DMS53 (cell line): ENCODE data around the gene ABHD13.
"Not testable (repeated sequence)": the region's sequence is repeated elsewhere in the genome, so short reads cannot be mapped to it uniquely, and the experiment has no call there.

Experiments
- DNase-seq: peaks from one replicate; lab custom pipeline; 2025; lab: John Stamatoyannopoulos, UW

Gene ABHD13

GRCh38 chr13:108223687-108224503 lies 5.7 kb downstream of the ABHD13 start:
- DNase-seq: no peak

- no peak for DNase-seq
Observed at GRCh38 chr13:108225440-108225839, 7.2 kb downstream of the ABHD13 start.

- peak; percentile 10 for DNase-seq
Observed at GRCh38 chr13:108226184-108226583, 8.0 kb downstream of the ABHD13 start.

- DNase-seq: peak; percentile 28
Observed at GRCh38 chr13:108227651-108228272, 9.6 kb downstream of the ABHD13 start.

GRCh38 chr13:108230377-108230776 lies 12.2 kb downstream of the ABHD13 start:
- peak; percentile 0 for DNase-seq

- DNase-seq: no peak
Observed at GRCh38 chr13:108249150-108249549, 31.0 kb downstream of the ABHD13 start.

- no peak for DNase-seq
Observed at GRCh38 chr13:108257248-108257647, 39.1 kb downstream of the ABHD13 start.

GRCh38 chr13:108263621-108264355 lies 45.6 kb downstream of the ABHD13 start:
- DNase-seq: no peak

GRCh38 chr13:108266321-108266990 lies 48.3 kb downstream of the ABHD13 start:
- no peak for DNase-seq

GRCh38 chr13:108267347-108267746 lies 49.2 kb downstream of the ABHD13 start:
- DNase-seq: no peak

- not testable (repeated sequence) for DNase-seq
Observed at GRCh38 chr13:108267855-108268254, 49.7 kb downstream of the ABHD13 start.

GRCh38 chr13:108268466-108269112 lies 50.4 kb downstream of the ABHD13 start:
- peak; percentile 6 for DNase-seq

- DNase-seq: no peak
Observed at GRCh38 chr13:108269601-108270328, 51.6 kb downstream of the ABHD13 start, which contains the start of gene TNFSF13B. TNFSF13B (plus strand) TSS chr13:108269718; CDS start chr13:108269896, 178 bp downstream.

GRCh38 chr13:108270442-108270841 lies 52.2 kb downstream of the ABHD13 start:
- DNase-seq: no peak

- peak; percentile 19 for DNase-seq
Observed at GRCh38 chr13:108272333-108272732, 54.1 kb downstream of the ABHD13 start.

GRCh38 chr13:108273429-108274118 lies 55.4 kb downstream of the ABHD13 start:
- no peak for DNase-seq

GRCh38 chr13:108274718-108275117 lies 56.5 kb downstream of the ABHD13 start:
- no peak for DNase-seq

- DNase-seq: no peak
Observed at GRCh38 chr13:108276060-108276459, 57.9 kb downstream of the ABHD13 start.

GRCh38 chr13:108278466-108278865 lies 60.3 kb downstream of the ABHD13 start:
- DNase-seq: no peak

- DNase-seq: no peak
Observed at GRCh38 chr13:108281901-108282300, 63.7 kb downstream of the ABHD13 start.
